ENCODE measurements around the gene PACRG.

DNA sequence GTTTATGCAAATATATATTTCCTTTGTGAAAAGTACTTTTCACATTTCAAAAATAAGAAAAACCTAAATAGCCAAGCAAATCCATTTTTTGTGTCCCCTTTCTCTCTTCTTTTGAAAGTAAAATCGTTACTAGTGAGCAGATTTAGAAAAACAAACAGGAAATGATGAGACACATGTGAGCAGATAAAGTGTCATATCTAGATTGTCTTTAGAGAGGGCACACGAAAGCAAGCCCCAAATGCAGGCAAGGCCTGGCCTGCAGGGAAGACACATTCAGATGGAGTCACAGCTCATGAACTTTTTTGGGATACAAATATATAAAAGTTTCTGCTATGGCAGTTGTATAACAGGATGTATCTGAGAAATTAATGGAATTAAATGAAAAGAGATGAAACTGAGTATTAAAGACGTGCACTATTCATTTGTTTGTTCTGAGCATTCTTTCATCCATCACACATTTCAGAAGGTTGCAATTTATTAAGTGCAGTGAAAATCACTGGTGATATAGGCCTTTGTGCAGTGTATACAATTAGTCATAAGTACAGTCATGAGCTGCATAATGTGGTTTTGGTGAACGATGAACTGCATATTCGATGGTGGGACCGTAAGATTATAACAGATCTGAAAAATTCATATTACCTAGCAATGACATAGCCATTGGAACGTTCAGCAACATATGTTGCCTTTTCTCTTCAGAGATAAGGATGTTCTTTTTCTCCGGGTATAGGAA lies 101.4 kb downstream of the PACRG start:
- no peak for TF ChIP-seq POLR2A (IDR thresholded peaks at IDR 0.05)
- TF ChIP-seq, protein P1, sequence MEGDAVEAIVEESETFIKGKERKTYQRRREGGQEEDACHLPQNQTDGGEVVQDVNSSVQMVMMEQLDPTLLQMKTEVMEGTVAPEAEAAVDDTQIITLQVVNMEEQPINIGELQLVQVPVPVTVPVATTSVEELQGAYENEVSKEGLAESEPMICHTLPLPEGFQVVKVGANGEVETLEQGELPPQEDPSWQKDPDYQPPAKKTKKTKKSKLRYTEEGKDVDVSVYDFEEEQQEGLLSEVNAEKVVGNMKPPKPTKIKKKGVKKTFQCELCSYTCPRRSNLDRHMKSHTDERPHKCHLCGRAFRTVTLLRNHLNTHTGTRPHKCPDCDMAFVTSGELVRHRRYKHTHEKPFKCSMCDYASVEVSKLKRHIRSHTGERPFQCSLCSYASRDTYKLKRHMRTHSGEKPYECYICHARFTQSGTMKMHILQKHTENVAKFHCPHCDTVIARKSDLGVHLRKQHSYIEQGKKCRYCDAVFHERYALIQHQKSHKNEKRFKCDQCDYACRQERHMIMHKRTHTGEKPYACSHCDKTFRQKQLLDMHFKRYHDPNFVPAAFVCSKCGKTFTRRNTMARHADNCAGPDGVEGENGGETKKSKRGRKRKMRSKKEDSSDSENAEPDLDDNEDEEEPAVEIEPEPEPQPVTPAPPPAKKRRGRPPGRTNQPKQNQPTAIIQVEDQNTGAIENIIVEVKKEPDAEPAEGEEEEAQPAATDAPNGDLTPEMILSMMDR (IDR thresholded peaks at IDR 0.05) = no peak
- TF ChIP-seq EP300 (IDR thresholded peaks at IDR 0.05) = no peak
- TF ChIP-seq POLR2AphosphoS5 (IDR thresholded peaks at IDR 0.05) = no peak

Data from upper lobe of left lung (tissue), 4 donors.